ENCODE results near the gene TMTC4.
A peak's percentile ranks its signal among the peaks of the same experiment; 100 is the strongest.

TMTC4 gene

DNA sequence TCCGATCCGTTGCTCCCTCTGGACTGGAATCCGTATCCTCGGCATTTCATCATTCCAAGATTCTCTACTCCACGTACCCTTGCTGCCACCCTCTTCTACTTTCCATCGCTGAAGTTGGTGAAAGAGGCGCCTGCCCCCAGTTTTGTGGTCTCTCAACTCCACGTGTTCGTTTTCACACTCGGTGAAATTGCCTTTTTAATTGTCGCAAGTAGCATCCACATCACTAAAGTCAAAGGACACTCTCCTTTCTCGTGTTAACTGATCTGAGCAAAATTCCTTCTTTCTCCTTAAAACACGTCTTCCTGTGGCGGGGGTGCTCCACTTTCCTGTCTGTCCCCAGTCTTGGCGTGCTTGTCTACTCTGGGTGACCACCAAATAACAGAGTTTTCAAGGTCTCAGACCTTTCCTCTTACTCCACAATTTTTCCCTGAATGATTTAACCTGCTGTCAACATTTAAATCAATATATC is 1.1 kb upstream of the TMTC4 start:
- ATAC-seq (replicated peaks; ENCODE audit: extremely low read depth, poor library complexity, severe bottlenecking) (no peak), DNase-seq (ENCODE audit: low spot score in 2 of 2) (no peak)
- Mint-ChIP-seq H3K9me3 (no peaks in the 10 kb centered on the region), H3K36me3 (ENCODE audit: insufficient read depth) (peaks cover 13% of the 10 kb centered on the region), H3K4me3 (peak overlapping the region; percentile 96), H3K27ac (ENCODE audit: low read depth) (peak overlapping the region; percentile 91), H3K4me1 (peaks cover 41% of the 10 kb centered on the region), H3K27me3 (no peaks in the 10 kb centered on the region)

DNA sequence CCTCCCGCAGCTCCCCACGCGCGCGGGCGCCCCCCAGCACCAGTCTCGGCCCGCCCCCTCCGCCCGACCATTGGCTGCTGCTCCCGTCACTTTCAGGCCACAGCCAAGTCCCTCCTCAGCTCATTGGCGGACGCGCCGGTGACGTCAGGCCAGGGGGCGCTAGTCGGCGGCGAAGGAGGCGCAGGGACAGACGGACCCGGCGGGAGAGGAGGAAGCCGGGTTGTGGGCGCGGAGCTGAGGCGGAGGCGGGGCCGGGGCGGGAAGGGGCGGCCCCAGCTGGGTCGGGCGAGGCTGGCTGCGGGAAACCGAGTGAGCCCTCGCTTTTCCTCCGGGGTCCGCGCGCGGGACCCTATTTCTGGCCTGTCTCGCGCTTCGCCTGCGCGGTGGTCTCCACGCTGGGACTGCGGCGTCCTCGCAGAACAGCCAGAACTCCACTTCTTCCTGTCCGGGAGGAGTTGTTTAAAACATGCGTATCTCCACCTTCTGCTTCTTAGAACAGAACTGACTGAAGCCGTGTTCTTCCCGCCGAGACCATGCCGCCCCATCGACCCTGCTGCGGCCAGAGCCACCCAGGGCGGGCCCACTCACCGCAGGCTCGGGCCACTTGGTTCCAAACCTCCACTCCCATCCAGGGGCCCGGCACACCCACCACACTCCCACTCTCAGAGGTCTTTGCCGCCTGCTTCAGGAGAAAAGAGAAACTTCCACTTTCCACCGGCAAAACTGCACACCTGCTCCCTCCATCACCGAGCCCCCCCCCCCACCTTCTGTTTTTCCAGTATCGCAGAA is 471 bp upstream of the TMTC4 start:
- peaks cover 41% of the 10 kb centered on the region for H3K4me1 Mint-ChIP-seq
- H3K36me3 Mint-ChIP-seq (ENCODE audit: insufficient read depth), result peaks cover 15% of the 10 kb centered on the region

DNA sequence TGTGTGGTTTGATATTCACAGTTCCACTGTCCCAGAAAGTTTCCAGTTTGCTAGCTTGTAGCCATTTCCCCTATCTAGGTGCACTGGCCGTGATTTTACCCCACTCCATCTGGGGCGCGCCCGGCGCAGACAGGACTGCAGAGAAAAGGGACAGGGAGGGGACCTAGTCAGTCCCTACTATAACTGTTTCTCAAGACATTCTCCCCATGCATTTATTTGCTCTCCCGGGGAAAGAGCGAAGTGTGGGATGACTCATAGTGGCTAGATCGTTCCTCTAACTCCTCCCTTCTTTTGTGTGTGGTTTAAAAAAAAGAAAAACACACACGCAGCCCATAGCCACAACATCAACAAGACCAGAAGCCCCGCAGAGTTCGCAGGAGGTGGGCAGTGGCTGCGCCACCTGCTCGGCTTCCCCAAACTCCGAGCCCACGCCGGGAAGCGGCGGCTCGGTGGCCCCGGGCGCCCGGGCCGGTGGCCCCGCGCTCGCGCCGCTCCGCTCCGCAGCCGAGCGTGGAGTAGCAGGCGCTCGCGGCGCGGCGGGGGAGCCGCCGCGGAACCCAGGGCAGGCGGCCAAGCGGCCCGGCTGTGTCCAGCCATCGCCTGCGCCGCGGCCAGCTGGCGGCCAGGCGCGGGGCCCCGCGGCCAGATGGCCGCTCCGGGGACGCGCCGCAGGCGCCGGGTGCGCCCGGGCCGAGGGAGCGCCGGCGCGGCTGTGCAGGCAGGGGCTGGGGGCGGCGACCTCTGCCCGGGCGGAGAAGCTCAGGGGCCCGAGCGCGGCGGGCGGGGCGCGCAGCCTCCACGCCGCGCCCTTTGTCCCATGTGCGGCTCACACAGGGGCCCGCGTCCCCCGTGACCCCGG is 653 bp downstream of the TMTC4 start:
- DNase-seq (ENCODE audit: low spot score in 2 of 2) (peak in 1 of 2 donors; percentile 17), ATAC-seq (replicated peaks; ENCODE audit: extremely low read depth, poor library complexity, severe bottlenecking) (peak; percentile 8)
- Mint-ChIP-seq H3K36me3 (ENCODE audit: insufficient read depth) (peaks cover 20% of the 10 kb centered on the region), H3K4me3 (peak overlapping the region; percentile 94), H3K9me3 (no peaks in the 10 kb centered on the region), H3K27me3 (no peaks in the 10 kb centered on the region), H3K4me1 (peaks cover 48% of the 10 kb centered on the region), H3K27ac (ENCODE audit: low read depth) (peak overlapping the region; percentile 83)

More for the DNA sequence above, 471 bp upstream of the TMTC4 start:
- Mint-ChIP-seq H3K27ac (ENCODE audit: low read depth) (peak overlapping the region; percentile 91), H3K9me3 (no peaks in the 10 kb centered on the region), H3K4me3 (peak overlapping the region; percentile 96), H3K27me3 (no peaks in the 10 kb centered on the region)
- ATAC-seq (replicated peaks; ENCODE audit: extremely low read depth, poor library complexity, severe bottlenecking), result peak; percentile 91
- peak; percentile 97 to 99 for DNase-seq (ENCODE audit: low spot score in 2 of 2)

DNA sequence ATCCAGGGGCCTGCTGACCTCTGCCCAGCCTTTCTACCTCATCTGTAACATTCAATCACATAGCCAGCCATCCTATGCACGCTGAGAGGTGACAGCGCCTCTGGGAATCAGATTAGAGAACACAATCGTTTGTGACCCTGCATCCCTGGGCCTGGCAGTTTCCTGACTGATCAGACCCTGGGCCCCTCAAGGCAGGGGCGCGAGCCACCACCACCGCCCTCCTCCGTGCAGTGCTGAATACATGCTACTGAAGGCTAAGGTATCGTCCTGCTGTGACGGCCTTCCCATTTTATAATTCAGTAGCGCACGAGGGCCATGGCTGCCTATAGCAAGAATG is 1.3 kb downstream of the TMTC4 start:
- DNase-seq (ENCODE audit: low spot score in 2 of 2) (no peak), ATAC-seq (replicated peaks; ENCODE audit: extremely low read depth, poor library complexity, severe bottlenecking) (no peak)
- Mint-ChIP-seq H3K9me3 (no peaks in the 10 kb centered on the region), H3K27ac (ENCODE audit: low read depth) (peak overlapping the region; percentile 83), H3K4me3 (peak overlapping the region; percentile 94), H3K27me3 (no peaks in the 10 kb centered on the region), H3K36me3 (ENCODE audit: insufficient read depth) (peaks cover 21% of the 10 kb centered on the region), H3K4me1 (peaks cover 50% of the 10 kb centered on the region)

DNA sequence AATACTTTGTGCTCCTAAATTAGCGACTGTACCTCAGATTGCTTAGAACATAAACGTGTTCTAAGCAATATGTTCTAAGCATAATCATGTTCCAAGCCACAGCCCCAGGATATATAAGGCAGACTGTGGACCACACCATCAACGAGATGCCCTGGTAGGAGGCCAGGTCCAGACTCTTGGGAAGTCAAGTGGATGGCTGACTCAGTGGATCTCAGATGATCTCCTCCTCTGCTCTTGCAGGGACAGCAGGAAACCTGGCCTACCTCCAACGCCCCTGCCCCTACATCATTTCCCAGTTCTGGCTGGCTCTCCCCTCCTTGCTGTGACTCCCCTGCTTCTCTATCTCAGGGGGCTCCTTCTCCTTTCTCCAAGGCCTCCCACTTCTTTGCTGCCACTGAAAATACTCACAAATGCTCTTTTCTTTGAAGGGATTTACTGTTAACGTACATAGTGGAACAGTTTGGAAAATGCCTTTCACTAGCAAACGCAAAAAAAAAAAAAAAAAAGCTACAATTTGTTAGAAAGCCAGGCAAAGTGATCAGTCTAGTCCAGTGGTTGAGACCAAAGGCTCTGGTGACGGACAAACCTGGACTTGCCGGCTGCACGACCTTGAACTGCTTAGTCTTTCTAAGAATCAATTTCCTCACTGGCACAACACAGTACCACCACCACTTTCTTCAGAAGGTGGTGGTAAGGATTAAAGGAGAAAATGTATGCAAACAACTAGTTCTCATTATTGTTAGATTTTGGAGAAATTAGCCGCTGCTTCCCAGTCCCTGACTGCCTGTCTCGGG is 3.0 kb downstream of the TMTC4 start:
- Mint-ChIP-seq H3K36me3 (ENCODE audit: insufficient read depth) (peaks cover 29% of the 10 kb centered on the region), H3K9me3 (no peaks in the 10 kb centered on the region), H3K4me3 (no peak overlapping the region), H3K27me3 (no peaks in the 10 kb centered on the region), H3K27ac (ENCODE audit: low read depth) (no peak overlapping the region), H3K4me1 (peaks cover 50% of the 10 kb centered on the region)
- DNase-seq (ENCODE audit: low spot score in 2 of 2), result no peak
- ATAC-seq (replicated peaks; ENCODE audit: extremely low read depth, poor library complexity, severe bottlenecking), result no peak

DNA sequence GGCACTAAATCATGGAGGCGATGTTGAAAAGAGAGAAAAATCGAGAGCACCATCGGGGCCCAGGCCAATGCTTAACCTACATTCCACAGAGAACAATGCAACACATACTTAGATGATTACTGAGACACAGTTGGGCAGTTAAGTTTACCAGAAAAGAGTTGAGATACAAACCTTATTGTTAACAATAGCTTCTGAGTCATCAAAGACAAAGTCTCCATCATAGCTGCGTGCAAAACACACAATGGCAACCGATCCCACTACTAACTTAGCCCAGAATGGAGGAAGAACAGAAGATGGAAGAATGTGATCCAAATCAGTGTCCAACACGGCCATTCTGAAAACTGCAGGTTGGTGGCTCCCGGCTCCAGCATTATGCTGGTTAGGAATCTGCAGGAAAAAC is 6.2 kb downstream of the TMTC4 start:
- DNase-seq (ENCODE audit: low spot score in 2 of 2), result no peak
- peaks cover 39% of the 10 kb centered on the region for H3K4me1 Mint-ChIP-seq

DNA sequence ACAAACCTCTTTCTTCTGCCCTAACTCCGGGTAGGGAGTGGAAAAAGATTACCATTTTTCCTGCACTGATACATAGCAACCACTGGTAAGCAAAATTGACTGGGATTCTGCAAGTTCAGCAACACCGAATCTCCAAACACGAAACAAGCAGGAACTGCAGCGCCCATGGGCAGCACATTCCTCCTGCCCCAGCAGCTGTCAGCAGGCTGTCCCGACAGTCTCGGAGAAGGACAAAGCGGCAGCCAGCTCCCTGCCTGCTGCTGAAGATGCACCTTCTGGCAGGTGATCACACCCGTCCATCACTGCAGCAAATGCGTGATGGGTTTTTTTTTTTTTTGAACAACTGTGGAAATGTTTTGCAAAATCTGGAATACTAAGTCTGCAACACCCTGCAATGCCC is 6.7 kb downstream of the TMTC4 start:
- Mint-ChIP-seq H3K4me1 (peaks cover 34% of the 10 kb centered on the region), H3K4me3 (no peak overlapping the region), H3K9me3 (no peaks in the 10 kb centered on the region), H3K36me3 (ENCODE audit: insufficient read depth) (peaks cover 18% of the 10 kb centered on the region), H3K27me3 (no peaks in the 10 kb centered on the region), H3K27ac (ENCODE audit: low read depth) (no peak overlapping the region)
- DNase-seq (ENCODE audit: low spot score in 2 of 2), result no peak
- no peak for ATAC-seq (replicated peaks; ENCODE audit: extremely low read depth, poor library complexity, severe bottlenecking)

More for the DNA sequence above, 6.2 kb downstream of the TMTC4 start:
- Mint-ChIP-seq H3K36me3 (ENCODE audit: insufficient read depth) (peaks cover 18% of the 10 kb centered on the region), H3K9me3 (no peaks in the 10 kb centered on the region), H3K4me3 (no peak overlapping the region), H3K27ac (ENCODE audit: low read depth) (no peak overlapping the region), H3K27me3 (no peaks in the 10 kb centered on the region)
- no peak for ATAC-seq (replicated peaks; ENCODE audit: extremely low read depth, poor library complexity, severe bottlenecking)

DNA sequence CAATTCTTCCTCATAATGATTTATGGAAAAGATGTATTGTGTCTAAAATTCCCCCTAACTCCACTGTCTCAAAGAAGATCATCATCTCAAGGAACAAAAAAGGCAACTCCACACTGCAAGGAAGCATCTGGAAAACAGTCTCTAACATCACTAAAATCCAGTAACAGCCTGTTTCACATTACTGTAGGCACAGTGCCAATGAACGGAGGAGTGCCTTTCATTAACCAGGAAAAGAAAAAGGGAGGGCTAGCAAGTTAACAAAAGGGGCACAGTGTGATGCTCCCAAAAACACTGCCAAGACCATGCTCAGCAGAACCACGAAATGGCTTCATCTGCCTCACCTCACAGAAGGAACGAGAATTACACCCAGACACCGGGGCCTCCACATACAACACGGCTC is 8.5 kb downstream of the TMTC4 start:
- Mint-ChIP-seq H3K27me3 (no peaks in the 10 kb centered on the region), H3K27ac (ENCODE audit: low read depth) (no peak overlapping the region), H3K4me3 (no peak overlapping the region), H3K36me3 (ENCODE audit: insufficient read depth) (peaks cover 25% of the 10 kb centered on the region), H3K9me3 (no peaks in the 10 kb centered on the region), H3K4me1 (peaks cover 18% of the 10 kb centered on the region)
- DNase-seq (ENCODE audit: low spot score in 2 of 2), result no peak
- ATAC-seq (replicated peaks; ENCODE audit: extremely low read depth, poor library complexity, severe bottlenecking), result no peak

DNA sequence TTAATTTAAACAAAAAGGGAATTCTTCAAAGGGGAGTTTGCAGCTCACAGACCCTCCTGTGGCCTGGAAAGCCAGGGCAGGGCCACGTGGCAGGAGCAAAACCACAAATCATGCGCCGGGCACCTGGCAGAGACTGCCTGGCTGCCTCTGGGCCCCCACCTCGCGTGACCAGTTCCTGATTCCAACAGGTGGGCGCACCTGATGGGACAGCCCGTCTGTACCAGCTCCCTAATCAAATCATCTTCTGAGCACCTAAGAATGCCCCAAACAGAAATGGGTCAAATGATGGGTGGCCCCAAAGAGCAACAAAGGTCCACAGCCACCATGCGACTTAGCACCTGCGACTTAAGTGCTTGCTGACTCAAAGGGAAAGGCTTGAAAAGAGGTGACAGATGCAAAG is 9.2 kb downstream of the TMTC4 start:
- no peak overlapping the region for H3K4me3 Mint-ChIP-seq
- no peaks in the 10 kb centered on the region for H3K9me3 Mint-ChIP-seq
- no peak for DNase-seq (ENCODE audit: low spot score in 2 of 2)
- no peak overlapping the region for H3K27ac Mint-ChIP-seq (ENCODE audit: low read depth)
- ATAC-seq (replicated peaks; ENCODE audit: extremely low read depth, poor library complexity, severe bottlenecking), result no peak
- H3K36me3 Mint-ChIP-seq (ENCODE audit: insufficient read depth), result peaks cover 27% of the 10 kb centered on the region
- H3K4me1 Mint-ChIP-seq, result peaks cover 18% of the 10 kb centered on the region
- no peaks in the 10 kb centered on the region for H3K27me3 Mint-ChIP-seq

DNA sequence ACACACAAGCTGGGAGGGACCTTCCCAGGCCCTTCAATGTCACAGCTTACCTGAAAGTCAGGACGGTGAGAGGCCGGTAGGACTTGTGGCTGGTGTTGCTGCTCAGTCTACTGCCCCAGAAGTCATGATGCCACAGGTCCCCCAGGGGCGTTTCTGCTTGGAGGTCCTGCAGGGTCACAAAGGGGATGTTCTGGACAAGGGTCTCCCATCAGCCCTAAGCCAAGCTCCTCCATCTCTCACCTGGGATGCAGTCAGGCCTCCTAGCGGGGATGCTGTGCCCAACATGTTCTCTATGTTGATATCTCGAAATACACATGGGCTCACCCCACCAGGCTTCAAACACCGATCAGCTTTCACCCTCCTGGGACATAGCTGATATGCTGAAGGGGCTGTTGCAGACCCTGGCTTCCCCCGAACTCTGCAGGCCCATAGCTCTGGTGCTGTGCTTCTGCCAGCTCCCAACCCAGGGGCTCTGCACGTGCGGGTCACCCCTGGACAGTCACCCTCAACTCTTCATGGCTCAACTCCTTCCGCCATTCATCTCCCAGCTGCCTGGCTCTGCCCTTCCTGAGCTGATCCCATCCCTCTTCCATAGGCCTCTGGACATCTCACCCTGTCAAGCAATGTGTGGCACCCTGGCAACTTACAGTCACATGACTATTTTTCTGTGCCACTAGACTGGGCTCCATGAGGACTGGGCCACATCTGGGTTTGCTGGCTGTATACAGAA is 10.3 kb downstream of the TMTC4 start:
- no peak for ATAC-seq (replicated peaks; ENCODE audit: extremely low read depth, poor library complexity, severe bottlenecking)
- no peak for DNase-seq (ENCODE audit: low spot score in 2 of 2)
- H3K4me1 Mint-ChIP-seq, result peaks cover 15% of the 10 kb centered on the region
- H3K4me3 Mint-ChIP-seq, result no peak overlapping the region
- H3K9me3 Mint-ChIP-seq, result no peaks in the 10 kb centered on the region
- no peaks in the 10 kb centered on the region for H3K27me3 Mint-ChIP-seq
- peaks cover 24% of the 10 kb centered on the region for H3K36me3 Mint-ChIP-seq (ENCODE audit: insufficient read depth)
- H3K27ac Mint-ChIP-seq (ENCODE audit: low read depth), result no peak overlapping the region

DNA sequence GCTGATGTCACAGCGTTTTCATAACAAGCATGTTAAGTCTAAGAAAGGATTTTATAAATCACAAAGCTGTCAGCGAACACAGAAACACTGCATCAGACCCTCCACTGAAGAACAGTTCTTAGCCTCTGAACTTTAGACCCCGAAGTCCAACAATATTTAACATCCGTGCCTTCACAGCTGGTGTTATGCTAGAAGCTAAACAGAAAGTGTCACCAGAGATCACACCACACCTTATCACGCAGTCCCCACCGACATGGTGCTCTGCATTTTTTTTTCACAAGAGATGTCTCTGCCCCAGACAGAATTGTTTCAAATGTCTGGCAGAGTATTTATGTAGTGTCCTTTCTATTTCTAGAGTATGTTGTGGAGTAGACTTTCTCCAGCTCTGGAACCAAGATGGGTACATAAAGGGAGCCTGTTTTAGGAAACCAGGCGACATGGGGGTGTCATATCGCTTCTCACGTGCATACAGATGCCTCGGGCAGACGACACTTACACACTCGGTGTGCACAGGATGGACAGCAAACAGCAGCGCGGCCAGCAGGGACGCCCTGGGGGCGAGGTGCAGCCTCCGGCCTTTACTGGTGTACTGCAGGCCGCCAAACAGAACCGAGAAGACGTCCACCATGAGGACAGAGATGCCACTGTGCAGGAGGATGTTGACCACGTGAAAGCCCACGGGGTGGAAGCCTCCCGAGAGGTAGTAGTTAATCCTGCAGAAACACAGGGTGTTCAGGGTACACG is 12.0 kb downstream of the TMTC4 start:
- H3K36me3 Mint-ChIP-seq (ENCODE audit: insufficient read depth), result peaks cover 20% of the 10 kb centered on the region
- H3K9me3 Mint-ChIP-seq, result no peaks in the 10 kb centered on the region
- no peak for DNase-seq (ENCODE audit: low spot score in 2 of 2)
- H3K4me3 Mint-ChIP-seq, result no peak overlapping the region
- H3K27me3 Mint-ChIP-seq, result no peaks in the 10 kb centered on the region
- H3K27ac Mint-ChIP-seq (ENCODE audit: low read depth), result no peak overlapping the region
- H3K4me1 Mint-ChIP-seq, result peaks cover 24% of the 10 kb centered on the region
- ATAC-seq (replicated peaks; ENCODE audit: extremely low read depth, poor library complexity, severe bottlenecking), result no peak
